ENCODE measurements around the gene SLCO2B1. TPM values are rescaled to one million over a fixed set of nuclear protein-coding genes. Genes with fewer than 3 reads are reported as not detected.

SLCO2B1 gene
- total and polyA plus RNA-seq, 3 experiments from 2014 or later, result 0.98 to 1.3 TPM; not detected in 1

DNA sequence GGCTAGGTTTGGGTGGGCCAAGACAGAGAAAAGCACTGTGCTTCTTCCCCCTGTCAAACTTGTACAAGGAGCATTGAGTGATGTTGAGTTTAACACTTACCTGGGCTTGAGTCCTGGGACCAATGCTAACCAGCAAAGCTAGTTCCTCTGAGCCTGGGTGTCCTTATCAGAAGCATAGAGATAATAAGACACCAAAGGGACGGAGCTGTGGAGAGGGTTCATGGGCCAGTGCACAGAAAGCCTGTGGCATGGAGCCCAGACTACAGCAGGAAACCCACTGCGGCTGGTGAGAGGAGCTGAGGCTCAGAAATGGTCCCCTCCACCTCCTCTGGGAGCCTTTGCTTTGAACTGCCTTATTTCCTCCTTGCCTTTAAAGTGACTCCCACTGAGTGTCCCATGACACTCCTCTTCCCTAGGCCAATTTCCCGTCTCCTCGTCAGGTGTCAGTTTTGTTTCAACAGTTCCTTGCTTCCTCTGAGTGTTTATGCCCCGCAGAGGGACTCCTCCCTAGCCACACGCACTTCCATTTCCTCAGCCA, 9.4 kb downstream of the SLCO2B1 start:
- Histone ChIP-seq H3K4me3 (ENCODE audit: low read length) (no peak overlapping the region), H3K9me3 (ENCODE audit: low read length) (no peaks in the 10 kb centered on the region), H3K27me3 (ENCODE audit: insufficient read depth, low read length, poor library complexity, severe bottlenecking) (no peaks in the 10 kb centered on the region), H3K27ac (ENCODE audit: low read depth, low read length) (no peak overlapping the region), H3K4me1 (ENCODE audit: insufficient read depth, low read length) (no peaks in the 10 kb centered on the region), H3K36me3 (ENCODE audit: insufficient read depth, low read length) (no peaks in the 10 kb centered on the region)
- no peaks in the 10 kb centered on the region for H3K4me1 Mint-ChIP-seq
- DNase-seq, result no peak
- POLR2A ChIA-PET, result no interaction called here
- no peak overlapping the region for H3K4me3 Mint-ChIP-seq
- no peaks in the 10 kb centered on the region for H3K36me3 Mint-ChIP-seq
- CTCF ChIA-PET, result interaction anchor here (1.4 kb wide), 1 partner anchor 20 kb away, joined by 4 read pairs; no protein-coding TSS in a partner anchor
- peaks cover 10 to 12% of the 10 kb centered on the region in 2 donors for H3K27me3 Mint-ChIP-seq
- H3K9me3 Mint-ChIP-seq, result peaks cover 0 to 4% (median 0%) of the 10 kb centered on the region in 5 donors
- H3K27ac Mint-ChIP-seq, result no peak overlapping the region

DNA sequence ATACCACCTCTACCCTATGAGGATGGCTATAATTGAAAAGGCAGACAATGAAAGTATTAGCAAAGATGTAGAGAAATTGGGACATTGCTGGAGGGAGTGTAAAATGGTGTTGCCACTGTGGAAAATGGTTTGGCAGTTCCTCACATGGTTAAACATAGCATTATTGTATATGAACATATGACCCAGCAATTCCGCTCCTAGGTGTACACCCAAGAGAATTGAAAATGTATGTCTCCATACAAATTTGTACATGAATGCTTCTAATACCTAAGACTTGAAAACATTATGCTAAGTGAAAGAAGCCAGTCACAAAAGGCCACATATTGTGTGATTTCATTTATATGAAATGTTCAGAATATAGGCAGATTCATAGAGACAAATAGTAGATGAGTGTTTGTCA, 10.0 kb downstream of the SLCO2B1 start:
- H3K27me3 Mint-ChIP-seq, result peaks cover 10 to 13% of the 10 kb centered on the region in 2 donors
- CTCF ChIA-PET, result no interaction called here
- no peak for DNase-seq
- no peak overlapping the region for H3K27ac ChIP-seq (ENCODE audit: low read depth, low read length)
- H3K36me3 ChIP-seq (ENCODE audit: insufficient read depth, low read length), result no peaks in the 10 kb centered on the region
- H3K36me3 Mint-ChIP-seq, result no peaks in the 10 kb centered on the region
- H3K27ac Mint-ChIP-seq, result no peak overlapping the region
- no peak overlapping the region for H3K4me3 Mint-ChIP-seq
- no peaks in the 10 kb centered on the region for H3K4me1 Mint-ChIP-seq
- H3K4me3 ChIP-seq (ENCODE audit: low read length), result no peak overlapping the region
- no peaks in the 10 kb centered on the region for H3K27me3 ChIP-seq (ENCODE audit: insufficient read depth, low read length, poor library complexity, severe bottlenecking)
- peaks cover 0 to 4% (median 0%) of the 10 kb centered on the region in 5 donors for H3K9me3 Mint-ChIP-seq
- POLR2A ChIA-PET, result no interaction called here
- H3K9me3 ChIP-seq (ENCODE audit: low read length), result no peaks in the 10 kb centered on the region
- H3K4me1 ChIP-seq (ENCODE audit: insufficient read depth, low read length), result no peaks in the 10 kb centered on the region

DNA sequence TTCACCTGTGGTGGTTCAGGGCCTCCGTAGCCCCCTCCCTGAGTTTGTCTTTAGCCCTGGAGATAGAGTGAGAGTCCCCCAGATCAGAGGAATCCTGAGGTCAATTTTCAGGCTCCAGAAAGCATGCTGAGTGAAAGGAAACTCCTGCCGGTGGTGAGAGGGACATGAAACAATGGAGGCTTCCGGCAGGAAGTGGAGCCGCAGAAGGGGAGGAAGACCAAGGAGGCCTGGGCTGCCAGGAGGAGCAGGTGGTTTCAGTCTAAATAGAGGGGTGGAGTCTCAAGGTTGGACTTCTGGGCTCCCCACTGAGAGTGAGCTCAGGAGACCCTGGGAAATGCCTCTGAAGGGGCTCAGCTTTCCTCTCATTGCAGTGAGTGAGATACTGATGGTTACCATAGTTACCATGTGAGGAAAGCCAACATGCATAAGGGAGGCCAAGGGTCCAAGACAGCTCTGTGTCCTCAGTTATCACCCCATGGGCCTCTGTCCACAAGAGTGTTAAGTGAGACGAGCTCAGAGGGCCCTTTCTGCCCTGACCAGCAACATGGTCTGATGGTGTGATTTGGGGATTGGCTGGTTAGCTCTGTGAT, 10.7 kb downstream of the SLCO2B1 start:
- H3K4me3 ChIP-seq (ENCODE audit: low read length), result no peak overlapping the region
- H3K27me3 Mint-ChIP-seq, result peaks cover 10 to 12% of the 10 kb centered on the region in 2 donors
- no peaks in the 10 kb centered on the region for H3K9me3 ChIP-seq (ENCODE audit: low read length)
- no peak overlapping the region for H3K27ac Mint-ChIP-seq
- H3K4me1 Mint-ChIP-seq, result no peaks in the 10 kb centered on the region
- no peaks in the 10 kb centered on the region for H3K27me3 ChIP-seq (ENCODE audit: insufficient read depth, low read length, poor library complexity, severe bottlenecking)
- peaks cover 0 to 4% (median 0%) of the 10 kb centered on the region in 5 donors for H3K9me3 Mint-ChIP-seq
- no peak overlapping the region for H3K27ac ChIP-seq (ENCODE audit: low read depth, low read length)
- H3K4me1 ChIP-seq (ENCODE audit: insufficient read depth, low read length), result no peaks in the 10 kb centered on the region
- ChIA-PET POLR2A (no interaction called here), CTCF (interaction anchor here (0.9 kb wide), 1 partner anchor 21 kb away, joined by 4 read pairs; no protein-coding TSS in a partner anchor)
- H3K36me3 Mint-ChIP-seq, result no peaks in the 10 kb centered on the region
- H3K36me3 ChIP-seq (ENCODE audit: insufficient read depth, low read length), result no peaks in the 10 kb centered on the region
- H3K4me3 Mint-ChIP-seq, result no peak overlapping the region
- DNase-seq, result no peak

DNA sequence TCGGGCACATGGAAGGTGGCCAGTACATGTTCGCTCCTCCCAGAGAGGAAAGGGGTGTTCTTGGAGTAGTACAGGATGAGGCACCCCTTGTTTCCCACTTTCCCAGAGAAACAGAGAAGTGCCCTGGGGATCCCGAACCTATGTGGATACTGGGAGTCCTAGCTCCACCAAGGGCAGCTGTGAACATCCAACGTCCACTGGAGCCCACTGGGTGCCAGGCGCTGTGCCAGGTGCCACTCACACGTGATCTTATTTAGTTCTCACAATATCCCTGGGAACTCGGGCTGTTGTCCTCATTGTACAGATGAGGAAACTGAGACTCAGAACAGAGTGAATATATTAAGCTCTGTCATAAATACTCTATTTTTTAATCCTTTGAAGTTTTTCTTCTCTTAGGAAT, 12.0 kb downstream of the SLCO2B1 start:
- Mint-ChIP-seq H3K27me3 (peaks cover 10 to 12% of the 10 kb centered on the region in 2 donors), H3K27ac (no peak overlapping the region), H3K36me3 (no peaks in the 10 kb centered on the region), H3K9me3 (peaks cover 0 to 4% (median 0%) of the 10 kb centered on the region in 5 donors), H3K4me1 (no peaks in the 10 kb centered on the region), H3K4me3 (no peak overlapping the region)
- Histone ChIP-seq H3K4me1 (ENCODE audit: insufficient read depth, low read length) (no peaks in the 10 kb centered on the region), H3K36me3 (ENCODE audit: insufficient read depth, low read length) (no peaks in the 10 kb centered on the region), H3K4me3 (ENCODE audit: low read length) (no peak overlapping the region), H3K9me3 (ENCODE audit: low read length) (no peaks in the 10 kb centered on the region), H3K27ac (ENCODE audit: low read depth, low read length) (no peak overlapping the region), H3K27me3 (ENCODE audit: insufficient read depth, low read length, poor library complexity, severe bottlenecking) (no peaks in the 10 kb centered on the region)
- ChIA-PET POLR2A (no interaction called here), CTCF (interaction anchor here (1.3 kb wide), 1 partner anchor 22 kb away, joined by 3 read pairs; no protein-coding TSS in a partner anchor)
- no peak for DNase-seq

DNA sequence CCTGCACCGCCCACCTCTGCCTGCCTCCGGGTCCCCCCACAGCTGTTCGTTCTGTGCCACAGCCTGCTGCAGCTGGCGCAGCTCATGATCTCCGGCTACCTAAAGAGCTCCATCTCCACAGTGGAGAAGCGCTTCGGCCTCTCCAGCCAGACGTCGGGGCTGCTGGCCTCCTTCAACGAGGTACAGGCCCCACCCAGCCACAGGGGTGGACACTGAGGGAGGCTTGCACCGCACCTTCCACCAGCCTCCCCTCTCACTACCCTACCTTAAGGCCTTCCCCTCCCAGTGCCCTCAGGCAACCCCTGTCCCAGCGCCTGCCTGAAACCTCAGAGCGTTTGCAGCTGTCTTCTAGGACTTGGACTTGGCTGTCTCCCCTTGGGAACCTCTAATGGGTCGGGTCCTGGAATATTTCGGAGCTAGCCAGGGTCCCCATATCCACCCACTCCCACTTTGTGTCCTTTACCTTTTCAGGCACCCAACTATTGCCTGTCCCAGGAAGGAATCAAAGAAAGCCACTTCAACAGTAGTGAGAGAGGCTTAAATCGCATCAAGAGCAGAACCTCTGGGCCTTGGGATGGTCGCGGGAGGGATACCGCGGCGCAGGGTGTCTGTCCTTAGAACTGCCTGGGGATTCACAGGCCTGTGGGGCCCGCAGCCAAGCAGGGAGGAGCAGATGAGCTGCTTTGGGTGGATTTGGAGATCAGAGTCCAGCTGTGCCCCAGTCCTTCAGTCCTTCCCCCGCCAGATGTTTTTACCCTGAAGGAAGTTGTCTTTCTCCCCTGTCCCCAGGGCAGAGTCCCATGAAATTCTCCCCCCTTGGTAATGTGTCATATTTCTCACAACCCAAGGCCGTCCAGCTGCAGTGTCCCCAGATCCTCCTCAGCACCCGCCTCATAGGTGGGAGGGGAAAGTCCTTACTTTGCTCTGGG, 13.3 kb downstream of the SLCO2B1 start:
- H3K4me3 Mint-ChIP-seq, result no peak overlapping the region
- peaks cover 10 to 12% of the 10 kb centered on the region in 2 donors for H3K27me3 Mint-ChIP-seq
- no peaks in the 10 kb centered on the region for H3K27me3 ChIP-seq (ENCODE audit: insufficient read depth, low read length, poor library complexity, severe bottlenecking)
- no peaks in the 10 kb centered on the region for H3K36me3 ChIP-seq (ENCODE audit: insufficient read depth, low read length)
- ChIA-PET POLR2A (no interaction called here), CTCF (interaction anchor here (1.3 kb wide), 1 partner anchor 23 kb away, joined by 3 read pairs; no protein-coding TSS in a partner anchor)
- no peak overlapping the region for H3K27ac Mint-ChIP-seq
- no peaks in the 10 kb centered on the region for H3K36me3 Mint-ChIP-seq
- H3K9me3 ChIP-seq (ENCODE audit: low read length), result no peaks in the 10 kb centered on the region
- H3K4me3 ChIP-seq (ENCODE audit: low read length), result no peak overlapping the region
- no peak for DNase-seq
- peaks cover 0 to 4% (median 0%) of the 10 kb centered on the region in 5 donors for H3K9me3 Mint-ChIP-seq
- H3K4me1 ChIP-seq (ENCODE audit: insufficient read depth, low read length), result no peaks in the 10 kb centered on the region
- H3K4me1 Mint-ChIP-seq, result no peaks in the 10 kb centered on the region
- H3K27ac ChIP-seq (ENCODE audit: low read depth, low read length), result no peak overlapping the region

DNA sequence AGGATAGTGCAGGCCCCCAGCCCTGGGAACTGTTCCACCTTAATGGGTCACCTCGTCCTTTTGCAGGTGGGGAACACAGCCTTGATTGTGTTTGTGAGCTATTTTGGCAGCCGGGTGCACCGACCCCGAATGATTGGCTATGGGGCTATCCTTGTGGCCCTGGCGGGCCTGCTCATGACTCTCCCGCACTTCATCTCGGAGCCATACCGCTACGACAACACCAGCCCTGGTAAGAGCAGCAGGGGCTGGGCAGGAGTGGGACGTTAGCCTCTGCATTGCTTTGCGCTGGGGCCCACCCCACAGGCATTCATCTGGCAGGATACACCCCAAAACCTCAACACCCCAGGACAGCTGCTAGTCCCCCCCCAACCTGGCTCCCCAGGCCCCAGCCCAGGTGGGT, 14.8 kb downstream of the SLCO2B1 start:
- H3K36me3 Mint-ChIP-seq, result no peaks in the 10 kb centered on the region
- peaks cover 8 to 11% of the 10 kb centered on the region in 2 donors for H3K27me3 Mint-ChIP-seq
- peaks cover 0 to 4% (median 0%) of the 10 kb centered on the region in 5 donors for H3K9me3 Mint-ChIP-seq
- ChIA-PET POLR2A (no interaction called here), CTCF (no interaction called here)
- H3K9me3 ChIP-seq (ENCODE audit: low read length), result no peaks in the 10 kb centered on the region
- DNase-seq, result no peak
- H3K27ac Mint-ChIP-seq, result no peak overlapping the region
- no peak overlapping the region for H3K4me3 ChIP-seq (ENCODE audit: low read length)
- no peaks in the 10 kb centered on the region for H3K27me3 ChIP-seq (ENCODE audit: insufficient read depth, low read length, poor library complexity, severe bottlenecking)
- no peaks in the 10 kb centered on the region for H3K4me1 ChIP-seq (ENCODE audit: insufficient read depth, low read length)
- H3K4me1 Mint-ChIP-seq, result no peaks in the 10 kb centered on the region
- no peak overlapping the region for H3K27ac ChIP-seq (ENCODE audit: low read depth, low read length)
- H3K36me3 ChIP-seq (ENCODE audit: insufficient read depth, low read length), result no peaks in the 10 kb centered on the region
- H3K4me3 Mint-ChIP-seq, result no peak overlapping the region

DNA sequence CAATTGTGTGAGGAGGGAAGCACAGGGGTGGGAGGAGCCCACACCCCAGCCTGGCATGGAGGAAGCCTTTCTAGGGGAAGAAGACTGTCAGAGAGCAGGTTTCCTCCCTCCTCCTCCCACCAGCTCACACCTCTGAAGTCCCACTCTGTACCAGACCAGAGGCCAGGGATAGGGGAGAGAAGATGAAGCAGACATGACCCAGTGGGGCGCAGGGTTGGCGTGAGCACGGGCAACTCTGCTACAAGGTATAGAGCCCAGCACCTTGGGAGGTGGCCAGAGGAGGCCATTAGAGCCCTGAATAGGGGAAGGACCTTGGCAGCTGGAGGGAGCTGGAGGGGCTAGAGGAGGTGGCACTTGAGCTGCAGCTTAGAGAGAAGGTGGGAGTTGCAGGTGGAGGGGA, 15.9 kb downstream of the SLCO2B1 start:
- CTCF ChIA-PET, result interaction anchor here (2.1 kb wide), 1 partner anchor 23 kb away, joined by 6 read pairs; no protein-coding TSS in a partner anchor
- peak overlapping the region in 1 of 8 donors; percentile 16 for H3K27ac Mint-ChIP-seq
- Histone ChIP-seq H3K27ac (ENCODE audit: low read depth, low read length) (no peak overlapping the region), H3K4me1 (ENCODE audit: insufficient read depth, low read length) (no peaks in the 10 kb centered on the region), H3K36me3 (ENCODE audit: insufficient read depth, low read length) (no peaks in the 10 kb centered on the region), H3K9me3 (ENCODE audit: low read length) (no peaks in the 10 kb centered on the region), H3K27me3 (ENCODE audit: insufficient read depth, low read length, poor library complexity, severe bottlenecking) (no peaks in the 10 kb centered on the region), H3K4me3 (ENCODE audit: low read length) (no peak overlapping the region)
- H3K4me3 Mint-ChIP-seq, result no peak overlapping the region
- peaks cover 0 to 1% (median 0%) of the 10 kb centered on the region in 5 donors for H3K9me3 Mint-ChIP-seq
- no peaks in the 10 kb centered on the region for H3K4me1 Mint-ChIP-seq
- H3K36me3 Mint-ChIP-seq, result no peaks in the 10 kb centered on the region
- POLR2A ChIA-PET, result no interaction called here
- peaks cover 3 to 17% of the 10 kb centered on the region in 2 donors for H3K27me3 Mint-ChIP-seq
- DNase-seq, result no peak

DNA sequence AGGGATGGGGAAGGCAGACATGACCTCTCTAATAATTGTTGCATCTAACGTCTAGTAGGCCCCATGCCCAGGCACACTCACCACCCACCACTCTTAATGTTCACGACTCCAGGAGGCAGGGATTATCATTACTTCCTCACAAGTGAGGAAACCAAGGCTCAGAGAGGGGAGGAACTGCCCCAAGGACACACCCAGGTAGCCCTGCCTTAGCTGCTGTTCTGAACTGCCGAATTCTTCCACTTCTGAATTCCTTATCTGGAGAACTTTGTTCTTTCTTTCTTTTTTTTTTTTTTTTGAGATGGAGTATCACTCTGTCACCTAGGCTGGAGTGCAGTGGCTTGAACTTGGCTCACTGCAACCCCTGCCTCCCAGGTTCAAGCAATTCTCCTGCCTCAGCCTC, 16.7 kb downstream of the SLCO2B1 start:
- no peak overlapping the region for H3K27ac ChIP-seq (ENCODE audit: low read depth, low read length)
- no peak for DNase-seq
- no peak overlapping the region for H3K27ac Mint-ChIP-seq
- no peaks in the 10 kb centered on the region for H3K36me3 ChIP-seq (ENCODE audit: insufficient read depth, low read length)
- no peaks in the 10 kb centered on the region for H3K4me1 Mint-ChIP-seq
- POLR2A ChIA-PET, result no interaction called here
- CTCF ChIA-PET, result interaction anchor here (2.1 kb wide), 1 partner anchor 24 kb away, joined by 6 read pairs; no protein-coding TSS in a partner anchor
- H3K36me3 Mint-ChIP-seq, result no peaks in the 10 kb centered on the region
- peaks cover 3 to 17% of the 10 kb centered on the region in 2 donors for H3K27me3 Mint-ChIP-seq
- H3K9me3 Mint-ChIP-seq, result peaks cover 0 to 1% (median 0%) of the 10 kb centered on the region in 5 donors
- H3K27me3 ChIP-seq (ENCODE audit: insufficient read depth, low read length, poor library complexity, severe bottlenecking), result no peaks in the 10 kb centered on the region
- H3K4me3 Mint-ChIP-seq, result no peak overlapping the region
- no peak overlapping the region for H3K4me3 ChIP-seq (ENCODE audit: low read length)
- no peaks in the 10 kb centered on the region for H3K9me3 ChIP-seq (ENCODE audit: low read length)
- H3K4me1 ChIP-seq (ENCODE audit: insufficient read depth, low read length), result no peaks in the 10 kb centered on the region

Measured in CD8-positive, alpha-beta memory T cell (primary cell).